K562 (cell line): ENCODE results near the gene CD79A. TPM values are rescaled to one million over a fixed set of nuclear protein-coding genes. Genes with fewer than 3 reads are reported as not detected.

Experiments used
- ATAC-seq: fragments of 200-7000 bp; cut with Tn5 transposase; 3 replicates; pipeline ENCODE4 v1.9.1; 2020; ENCODE audit warnings: moderate library complexity
- BruUV-seq: library from RNA; stranded (reverse); fragments of 400-500 nt; replicated peaks from 2 replicates; lab custom pipeline; 2021; lab: Mats Ljungman, UMichigan
- CTCF ChIA-PET: fragments of 300-600 bp; formaldehyde crosslinking; extraction: SDS; loops from one replicate; lab custom pipeline; 2021; ENCODE audit warnings: low intra/inter-chr PET ratio; lab: Yijun Ruan, JAX
- POLR2A ChIA-PET: fragments of 300-600, 350-650 bp; sonication (Branson Sonifier 250); formaldehyde crosslinking; extraction: SDS; loops from one replicate; lab custom pipeline; 2021; ENCODE audit warnings: antibody characterized with exemption, inconsistent platforms; lab: Yijun Ruan, JAX
- DNase-seq, 4 experiments: peaks; one replicate each; pipeline versions ENCODE4 v3.0.0 to v3.0.0-alpha.2; 2011 to 2018; ENCODE audit warnings: low spot score in 3 of 4, mixed read lengths in 3 of 4; ENCODE audit errors: extremely low read depth in 1 of 4
- FAIRE-seq: peaks from 2 replicates; lab custom pipeline; 2011; peaks lifted over from hg19 to GRCh38; lab: Jason Lieb, UNC
- H2AFZ ChIP-seq: 2 replicates; pipeline ENCODE4 v1.6.0; 2011; ENCODE audit warnings: low read depth, low read length, control low read depth, inconsistent platforms
- H3K27ac ChIP-seq: fragments of 200-600 bp; 3 replicates; pipeline ENCODE4 v1.8.0; 2011; ENCODE audit warnings: low read depth, mild to moderate bottlenecking, control low read depth, inconsistent platforms, low read length, moderate library complexity, mixed read lengths; ENCODE audit errors: extremely low read depth
- H3K27me3 ChIP-seq, 2 experiments: fragments of 300-600 bp in 1 of 2; 2 replicates in 1 of 2; 3 replicates in 1 of 2; pipeline versions ENCODE4 v1.6.0 to v1.8.0; 2011; ENCODE audit warnings: inconsistent platforms in 2 of 2, low read length in 2 of 2, mild to moderate bottlenecking in 1 of 2, mixed read lengths in 1 of 2, moderate library complexity in 1 of 2; ENCODE audit not compliant: control insufficient read depth in 2 of 2, insufficient read depth in 2 of 2
- H3K36me3 ChIP-seq: fragments of 300-600 bp; 3 replicates; pipeline ENCODE4 v1.8.0; 2011; ENCODE audit warnings: mild to moderate bottlenecking, low read length, inconsistent platforms; ENCODE audit not compliant: control insufficient read depth, insufficient read depth
- H3K4me1 ChIP-seq, 2 experiments: fragments of 200-600 bp in 1 of 2; replicated peaks in 1 of 2; 2 replicates in 1 of 2; 3 replicates in 1 of 2; pipeline versions ENCODE4 v1.5.1 to v1.8.0; 2011; ENCODE audit warnings: inconsistent platforms in 2 of 2, low read length in 2 of 2, mild to moderate bottlenecking in 1 of 2, mixed read lengths in 1 of 2, moderate library complexity in 1 of 2; ENCODE audit not compliant: control insufficient read depth in 2 of 2, insufficient read depth in 2 of 2
- H3K4me2 ChIP-seq: 2 replicates; pipeline ENCODE4 v1.6.1; 2011; ENCODE audit warnings: low read length, control low read depth, inconsistent platforms, mixed read lengths; ENCODE audit not compliant: insufficient read depth
- H3K4me3 ChIP-seq: fragments of 200-600 bp; sonication (generic), shearing (Covaris generic); 2 replicates; pipeline ENCODE4 v1.5.1; 2016; ENCODE audit warnings: control low read depth, inconsistent platforms
- H3K79me2 ChIP-seq: fragments of 200-600 bp; 3 replicates; pipeline ENCODE4 v1.8.0; 2011; ENCODE audit warnings: low read length, inconsistent platforms; ENCODE audit not compliant: control insufficient read depth, insufficient read depth
- H3K9ac ChIP-seq, 2 experiments: 2 replicates each; pipeline versions ENCODE4 v1.6.0 to v1.6.1; 2011; ENCODE audit warnings: low read depth in 2 of 2, low read length in 2 of 2, control low read depth in 1 of 2, inconsistent platforms in 1 of 2, mild to moderate bottlenecking in 1 of 2, mixed read lengths in 1 of 2; ENCODE audit not compliant: insufficient read depth in 1 of 2
- H3K9me1 ChIP-seq: one replicate; pipeline ENCODE4 v1.6.0; 2011; ENCODE audit warnings: inconsistent platforms, mild to moderate bottlenecking, low read length, moderate library complexity; ENCODE audit not compliant: control insufficient read depth, insufficient read depth
- H3K9me3 ChIP-seq: replicated peaks from 2 replicates; pipeline ENCODE4 v1.5.1; 2011; ENCODE audit warnings: low read depth, low read length, inconsistent platforms; ENCODE audit not compliant: control insufficient read depth, insufficient read depth
- H4K20me1 ChIP-seq: replicated peaks from 2 replicates; pipeline ENCODE4 v1.6.1; 2011; ENCODE audit warnings: low read length, inconsistent platforms, mixed read lengths; ENCODE audit not compliant: control insufficient read depth, insufficient read depth
- BACH1 ChIP-seq: fragments of 200-800 bp; sonication (Bioruptor generic); IDR thresholded peaks from 2 replicates; pipeline ENCODE4 v1.6.1; 2016; ENCODE audit warnings: missing genetic modification characterization, missing compliant biosample characterization
- CEBPB ChIP-seq: fragments of 450-650 bp; IDR thresholded peaks from 2 replicates; pipeline ENCODE4 v1.6.1; 2016; ENCODE audit warnings: missing genetic modification characterization, missing compliant biosample characterization
- CTBP1 ChIP-seq: fragments of 450-650 bp; IDR thresholded peaks from 2 replicates; pipeline ENCODE4 v1.6.1; 2016; ENCODE audit warnings: borderline replicate concordance
- DPF2 ChIP-seq: fragments of 450-650 bp; IDR thresholded peaks from 2 replicates; pipeline ENCODE4 v1.6.1; 2016
- ESRRB ChIP-seq: fragments of 250-450 bp; sonication (Bioruptor Pico); IDR thresholded peaks from 2 replicates; pipeline ENCODE4 v1.5.0; 2020; ENCODE audit warnings: mild to moderate bottlenecking, moderate library complexity, borderline replicate concordance
- FIP1L1 ChIP-seq: fragments of 200-400 bp; formaldehyde crosslinking; IDR thresholded peaks from 2 replicates; pipeline ENCODE4 v1.6.1; 2018; ENCODE audit warnings: mild to moderate bottlenecking, low read depth, low read length; ENCODE audit not compliant: poor library complexity, severe bottlenecking
- GABPB1 ChIP-seq: sonication (generic); formaldehyde crosslinking; IDR thresholded peaks from 2 replicates; pipeline ENCODE4 v1.8.0; 2022; ENCODE audit warnings: mild to moderate bottlenecking, missing genetic modification reagents
- HEY1 ChIP-seq: fragments of 250-450 bp; sonication (Bioruptor Pico); IDR thresholded peaks from 2 replicates; pipeline ENCODE4 v1.5.0; 2020; ENCODE audit warnings: mild to moderate bottlenecking, moderate library complexity, borderline replicate concordance
- MYBL2 ChIP-seq, 2 experiments: fragments of 450-650 bp in 1 of 2; sonication (generic) in 1 of 2; formaldehyde crosslinking in 1 of 2; IDR thresholded peaks; 2 replicates each; pipeline versions ENCODE4 v1.6.1 to v1.8.1; 2017 to 2022; ENCODE audit warnings: borderline replicate concordance in 1 of 2, inconsistent platforms in 1 of 2, low read depth in 1 of 2, mild to moderate bottlenecking in 1 of 2, missing genetic modification reagents in 1 of 2, moderate library complexity in 1 of 2
- NELFE ChIP-seq: IDR thresholded peaks from 2 replicates; pipeline ENCODE4 v1.6.1; 2011; ENCODE audit warnings: mild to moderate bottlenecking; ENCODE audit not compliant: insufficient read depth, insufficient read length
- POLR2B ChIP-seq: fragments of 450-650 bp; IDR thresholded peaks from 2 replicates; pipeline ENCODE4 v1.6.1; 2018; ENCODE audit warnings: low read depth; ENCODE audit not compliant: partially characterized antibody
- PPARD ChIP-seq: fragments of 250-450 bp; sonication (Bioruptor Pico); IDR thresholded peaks from 2 replicates; pipeline ENCODE4 v1.8.0; 2022; ENCODE audit warnings: inconsistent platforms, mild to moderate bottlenecking, moderate library complexity
- RHOXF2B ChIP-seq: fragments of 250-450 bp; sonication (Bioruptor Pico); conservative IDR thresholded peaks from 2 replicates; pipeline ENCODE4 v1.5.1; 2021
- SMAD4 ChIP-seq: fragments of 250-450 bp; sonication (Bioruptor Pico); conservative IDR thresholded peaks from 2 replicates; pipeline ENCODE4 v1.8.0; 2021; ENCODE audit warnings: inconsistent platforms, mild to moderate bottlenecking, moderate library complexity
- TCF15 ChIP-seq: fragments of 250-450 bp; sonication (Bioruptor Pico); IDR thresholded peaks from 2 replicates; pipeline ENCODE4 v1.8.0; 2022; ENCODE audit warnings: moderate library complexity, mild to moderate bottlenecking, inconsistent platforms
- TCF3 ChIP-seq: sonication (generic); formaldehyde crosslinking; IDR thresholded peaks from 2 replicates; pipeline ENCODE4 v1.4.0; 2020; ENCODE audit warnings: mild to moderate bottlenecking, missing genetic modification reagents
- TCF7L2 ChIP-seq: fragments of 150-350 bp; IDR thresholded peaks from 2 replicates; pipeline ENCODE4 v1.6.1; 2016; ENCODE audit warnings: low read depth, mild to moderate bottlenecking, low read length, moderate library complexity
- ZBED1 ChIP-seq: IDR thresholded peaks from 2 replicates; pipeline ENCODE4 v1.6.1; 2014
- ZNF347 ChIP-seq: fragments of 450-650 bp; formaldehyde crosslinking; IDR thresholded peaks from 2 replicates; pipeline ENCODE4 v1.4.0; 2020; ENCODE audit warnings: low read depth, mild to moderate bottlenecking, moderate library complexity
- WGBS: fragments of 100-300 bp; shearing (Covaris generic); methylation state at CpG from one replicate; pipeline ENCODE4 v1.1.6; 2016; ENCODE audit warnings: low coverage, mixed read lengths; ENCODE audit not compliant: insufficient coverage; ENCODE audit errors: missing lambda C conversion rate; 5-methylcytosine and 5-hydroxymethylcytosine counted together
- in situ Hi-C: fragments of 300-500 bp; cut with MboI; formaldehyde crosslinking; loops from 4 replicates; pipeline ENCODE4 v1.15.0; 2018; ENCODE audit warnings: inconsistent platforms, mixed read lengths
- intact Hi-C: fragments of 100-400 bp; cut with micrococcal nuclease; formaldehyde crosslinking; loops from 2 replicates; pipeline ENCODE4 v1.14.2; 2022
- polyA plus RNA-seq, 8 experiments: library from polyadenylated mRNA; depleted of rRNA in 4 of 8; stranded (reverse) in 5 of 8; unstranded in 3 of 8; fragments of >200 nt; fragmentation: Nextera tagmentation in 2 of 8; fragmentation: Illumina TruSeq in 1 of 8; extraction: Ambion mirVana in 2 of 8; extraction: Trizol in 1 of 8; gene quantifications; 2 replicates each; pipeline versions ENCODE4 v1.2.1 to v1.2.3, GENCODE V29; 2011 to 2014; ENCODE audit warnings: inconsistent platforms in 1 of 8, missing spikeins in 1 of 8
- total RNA-seq, 7 experiments: library from RNA; depleted of rRNA in 6 of 7; stranded (reverse); fragments of >200 nt in 6 of 7; fragmentation: Illumina TruSeq in 2 of 7; extraction: Trizol in 2 of 7; gene quantifications; 2 replicates each; pipeline versions ENCODE4 v1.2.1 to v1.2.3, GENCODE V29; 2011 to 2021; ENCODE audit warnings: low replicate concordance in 1 of 7

The CD79A gene
- total and polyA plus RNA-seq, 9 of the 15 experiments (the other 6 are each of a cell fraction or from before 2014, with no cell fraction given): 0.04 to 0.72 (median 0.17) TPM; not detected in 3

GRCh38 chr19:41902594-41902993, 25.5 kb downstream of the CD79A start:
- ATAC-seq: no peak
- intact Hi-C loops (no loop called here), in situ Hi-C loops (no loop called here)
- Histone ChIP-seq H3K9me3 (no peaks in the 10 kb centered on the region), H3K4me2 (no peak overlapping the region), H3K27me3 (no peaks in the 10 kb centered on the region), H3K9ac (no peak overlapping the region), H3K4me3 (no peak overlapping the region), H3K4me1 (peaks cover 0 to 31% of the 10 kb centered on the region in 2 experiments; a peak in 2 of 5 replicates), H3K9me1 (peaks cover 4% of the 10 kb centered on the region), H2AFZ (no peak overlapping the region), H4K20me1 (no peaks in the 10 kb centered on the region), H3K36me3 (peaks cover 84% of the 10 kb centered on the region), H3K27ac (no peak overlapping the region), H3K79me2 (no peaks in the 10 kb centered on the region)
- BruUV-seq: no TSS peak
- POLR2A ChIA-PET: interaction anchor here (0.6 to 1.2 kb wide), 3 partner anchors 18 to 48 kb away, joined by 3 to 5 read pairs (median 3); partner anchors contain the start of gene RPS19
- no peak for DNase-seq
- CTCF ChIA-PET: no interaction called here
- TF ChIP-seq SMAD4 (CRISPR knock-in tag): no peak
- TF ChIP-seq PPARD (CRISPR knock-in tag): no peak
- no peak for TF ChIP-seq POLR2B
- TF ChIP-seq HEY1 (CRISPR knock-in tag): no peak
- TF ChIP-seq TCF7L2: no peak
- TF ChIP-seq GABPB1 (CRISPR knock-in tag): no peak
- no peak for TF ChIP-seq MYBL2 (IDR thresholded peaks at IDR 0.05; ENCODE audit: low read depth)
- no peak for TF ChIP-seq MYBL2 (CRISPR knock-in tag; IDR thresholded peaks at IDR 0.05; ENCODE audit: borderline replicate concordance)
- no peak for TF ChIP-seq ZBED1
- no peak for TF ChIP-seq CTBP1
- no peak for TF ChIP-seq DPF2
- TF ChIP-seq ESRRB: no peak
- no peak for TF ChIP-seq NELFE
- no peak for TF ChIP-seq TCF3 (CRISPR knock-in tag)
- TF ChIP-seq RHOXF2B: no peak
- no peak for TF ChIP-seq FIP1L1
- no peak for TF ChIP-seq TCF15 (CRISPR knock-in tag)
- no peak for TF ChIP-seq CEBPB
- no peak for TF ChIP-seq BACH1 (tag)
- TF ChIP-seq ZNF347 (CRISPR knock-in tag): no peak
- no peak for FAIRE-seq
- WGBS: 95% methylated on average over 16 of the region's 17 CpGs
